GM19395 (cell line): ENCODE data around the gene GPRIN3.
"Not testable (repeated sequence)": the region's sequence is repeated elsewhere in the genome, so short reads cannot be mapped to it uniquely, and the experiment has no call there.

Experiments
- ATAC-seq: cut with Tn5 transposase; IDR thresholded peaks from one replicate; pipeline ENCODE4 v1.9.1; 2021; ENCODE audit warnings: mild to moderate bottlenecking, moderate library complexity; ENCODE audit not compliant: unreplicated experiment

The GPRIN3 gene

DNA sequence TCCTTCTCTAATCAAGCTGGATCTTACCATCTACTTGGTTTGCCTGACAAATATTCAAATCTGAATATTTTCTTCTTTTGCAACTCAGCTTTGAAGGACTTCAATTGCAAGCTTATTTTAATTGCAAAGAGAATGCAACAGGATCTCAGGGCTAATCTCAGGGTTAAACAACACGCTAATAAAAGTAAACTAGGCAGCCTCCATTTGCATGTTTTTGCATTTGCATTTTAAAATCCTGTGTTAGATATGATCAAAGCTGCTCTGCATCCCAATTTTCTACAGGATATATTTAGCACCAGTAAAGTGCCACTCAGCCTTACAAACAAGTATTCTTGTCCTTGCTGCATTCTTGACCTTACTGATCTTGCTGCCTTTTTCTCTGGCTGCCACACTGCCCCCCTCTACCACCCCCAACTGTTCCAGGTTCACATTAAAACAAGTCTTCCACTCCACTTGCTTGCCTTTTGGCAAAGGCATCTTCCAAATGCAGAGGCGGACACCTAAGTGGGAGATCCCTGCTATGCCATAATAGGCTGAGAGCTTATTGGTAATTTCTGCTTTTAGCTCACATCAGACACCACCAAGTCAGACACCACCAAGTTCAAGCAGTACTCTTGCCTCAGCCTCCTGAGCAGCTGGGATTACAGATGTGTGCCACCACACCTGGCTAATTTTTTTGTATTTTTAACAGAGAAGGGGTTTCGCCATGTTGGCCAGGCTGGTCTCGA, 48.1 kb downstream of the GPRIN3 start:
- ATAC-seq: no peak

GRCh38 chr4:89258506-89258905, 49.1 kb downstream of the GPRIN3 start:
- ATAC-seq: no peak

DNA sequence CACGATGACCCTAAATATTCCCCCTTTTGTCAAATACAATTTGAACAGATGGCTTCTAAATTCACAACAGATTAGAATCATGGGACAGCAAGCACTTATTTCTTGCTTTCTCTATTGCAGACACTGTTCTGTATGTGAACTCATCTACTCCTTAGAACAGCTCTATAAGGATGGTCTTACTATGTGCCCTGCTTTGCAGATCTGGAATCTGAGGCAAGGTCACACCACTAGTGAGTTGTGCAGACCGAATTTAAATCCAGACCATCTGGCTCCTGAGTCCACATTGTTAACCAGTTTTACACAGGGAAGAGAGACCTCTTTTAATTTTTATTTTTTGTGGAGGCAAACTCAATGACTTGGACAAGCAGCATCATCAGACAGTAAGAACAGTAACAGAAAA, 50.2 kb downstream of the GPRIN3 start:
- no peak for ATAC-seq

DNA sequence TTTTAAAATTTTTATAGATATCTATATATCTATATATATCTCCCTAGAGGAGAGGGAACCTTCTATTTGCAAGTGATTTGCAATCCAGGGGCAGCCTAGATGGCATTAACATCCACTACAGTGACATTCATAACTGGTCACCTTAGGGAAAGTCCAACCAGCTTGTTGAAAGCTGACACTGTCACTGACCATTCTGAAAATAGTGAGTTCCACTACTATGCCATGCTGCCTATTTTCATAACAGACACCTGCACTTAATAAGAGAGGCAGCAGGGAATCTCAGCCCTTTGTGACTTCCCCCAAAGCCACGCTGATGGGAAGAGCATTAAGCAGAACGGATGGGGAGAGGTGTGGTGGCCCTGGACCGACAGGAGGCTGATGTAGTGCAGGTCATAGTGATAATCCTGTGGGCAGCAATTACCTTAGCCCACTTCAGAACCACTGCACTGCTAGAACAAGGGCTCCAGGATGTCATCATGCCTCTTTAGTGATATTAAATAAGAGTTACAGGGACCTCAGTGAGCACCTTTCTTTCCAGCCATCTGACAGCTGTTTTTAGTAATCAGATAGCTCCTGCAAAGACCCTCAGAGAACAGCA, 51.3 kb downstream of the GPRIN3 start:
- no peak for ATAC-seq

DNA sequence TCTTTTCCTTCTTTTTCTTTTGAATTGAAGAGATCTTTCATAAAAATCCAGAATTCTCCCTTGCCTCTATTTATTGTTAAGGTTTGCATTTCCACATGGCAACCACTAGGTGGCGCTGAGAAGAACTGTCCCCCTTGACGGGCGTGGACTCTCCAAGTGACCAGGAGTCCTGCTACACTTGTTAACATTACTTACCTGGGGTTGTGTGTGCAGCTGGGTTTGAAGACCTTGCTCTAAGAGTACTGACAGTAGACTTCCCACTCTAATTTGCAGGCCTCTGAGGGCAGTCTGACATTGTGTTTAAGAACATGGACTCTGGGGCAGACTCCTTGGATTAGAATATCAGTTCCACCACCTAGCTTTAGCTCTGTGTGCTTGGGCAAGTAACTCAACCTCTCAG, 52.8 kb downstream of the GPRIN3 start:
- no peak for ATAC-seq

DNA sequence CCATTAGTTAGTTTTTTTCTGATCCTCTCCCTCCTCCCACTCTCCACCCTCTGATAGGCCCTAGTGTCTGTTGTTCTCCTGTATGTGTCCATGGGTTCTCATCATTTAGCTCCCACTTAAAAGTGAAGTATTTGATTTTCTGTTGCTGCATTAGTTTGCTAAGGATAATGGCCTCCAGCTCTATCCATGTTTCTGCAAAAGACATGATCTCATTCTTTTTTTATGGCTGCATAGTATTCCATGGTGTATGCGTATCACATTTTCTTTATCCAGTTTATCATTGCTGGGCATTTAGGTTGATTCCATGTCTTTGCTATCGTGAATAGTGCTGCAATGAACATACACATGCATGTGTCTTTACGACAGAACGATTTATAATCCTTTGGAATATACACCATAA, 53.3 kb downstream of the GPRIN3 start:
- ATAC-seq: not testable (repeated sequence)

- ATAC-seq: no peak
Observed at GRCh38 chr4:89253935-89254334, 53.7 kb downstream of the GPRIN3 start.

GRCh38 chr4:89253311-89253710, 54.3 kb downstream of the GPRIN3 start:
- ATAC-seq: no peak

GRCh38 chr4:89251396-89251795, 56.2 kb downstream of the GPRIN3 start:
- no peak for ATAC-seq

DNA sequence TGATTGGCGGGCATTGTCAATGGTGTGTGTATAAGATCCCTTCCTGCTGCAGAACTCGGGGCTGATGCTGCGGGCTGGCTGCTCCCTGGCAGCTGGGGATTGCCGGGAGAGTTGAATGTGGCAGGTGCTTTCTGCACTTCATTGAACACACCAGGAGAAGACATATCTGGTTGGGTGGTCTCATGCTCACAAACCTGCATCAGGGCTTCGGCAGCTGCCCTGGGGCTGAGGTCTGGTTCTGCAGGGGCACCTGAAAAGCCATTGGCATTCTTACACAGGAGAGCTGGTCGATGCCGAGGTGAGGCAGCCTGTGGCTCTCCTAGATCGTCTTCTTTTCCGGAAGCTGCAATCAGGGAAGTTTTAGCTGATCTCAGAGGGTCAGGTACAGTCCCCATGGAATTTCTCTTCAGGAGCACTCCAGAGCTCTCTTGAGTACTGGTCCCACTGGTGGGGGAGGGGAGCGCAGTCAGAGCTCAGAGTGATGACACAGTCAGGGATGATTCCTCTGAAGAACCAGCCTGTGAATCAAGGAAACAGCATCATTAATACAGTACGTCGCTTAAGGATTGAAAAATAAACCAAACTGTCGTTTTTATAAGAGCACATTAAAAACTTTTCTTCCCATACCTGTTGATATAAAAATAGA, 57.8 kb downstream of the GPRIN3 start:
- ATAC-seq: no peak

GRCh38 chr4:89249313-89249712, 58.3 kb downstream of the GPRIN3 start:
- no peak for ATAC-seq

GRCh38 chr4:89248879-89249281, 58.7 kb downstream of the GPRIN3 start:
- ATAC-seq: no peak

- no peak for ATAC-seq
Observed at GRCh38 chr4:89247951-89248350, 59.6 kb downstream of the GPRIN3 start.

DNA sequence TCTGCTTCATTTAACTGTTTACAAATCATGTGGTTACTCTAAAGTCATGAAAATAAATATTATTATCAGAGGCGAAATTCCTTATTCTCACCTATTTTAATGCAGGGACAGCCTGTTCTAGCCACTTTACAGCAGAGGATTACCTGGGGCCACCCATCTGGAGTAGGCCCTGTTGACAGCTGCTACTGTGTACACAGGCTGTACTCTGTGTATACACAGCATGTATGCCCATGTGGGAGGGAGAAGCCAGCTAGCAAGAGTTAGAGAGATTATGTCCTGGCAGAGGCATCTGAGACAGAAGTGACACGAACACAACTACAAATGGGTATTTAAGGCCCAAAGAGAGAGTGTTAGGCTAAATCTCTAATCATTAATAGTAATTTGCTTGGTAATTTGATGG, 62.1 kb downstream of the GPRIN3 start:
- ATAC-seq: no peak

DNA sequence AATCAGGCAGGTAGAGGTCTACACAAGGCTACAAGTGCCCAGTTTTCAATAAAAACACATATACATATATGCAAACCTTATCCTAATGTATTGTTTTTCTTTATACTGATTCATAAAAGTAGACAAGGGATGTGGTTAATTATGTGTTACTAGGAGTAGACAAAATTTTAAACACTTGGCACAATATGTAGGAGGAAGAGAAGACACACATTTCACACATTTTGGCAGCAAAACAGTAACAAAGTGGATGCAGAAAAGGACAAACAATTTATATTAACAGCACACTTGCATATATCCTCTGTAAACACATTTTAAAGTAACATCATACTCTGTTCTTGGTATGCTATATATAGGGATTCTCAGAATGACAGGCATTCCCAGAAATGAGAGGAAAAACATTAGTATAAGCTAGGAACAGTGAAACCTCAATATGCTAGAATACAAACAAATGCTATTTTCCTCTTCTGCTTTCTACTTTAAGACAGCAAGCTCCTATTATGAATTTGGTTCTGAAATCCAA, 63.8 kb downstream of the GPRIN3 start:
- ATAC-seq: no peak

- ATAC-seq: no peak
Observed at GRCh38 chr4:89242864-89243732, 64.5 kb downstream of the GPRIN3 start.

GRCh38 chr4:89242216-89242615, 65.4 kb downstream of the GPRIN3 start:
- ATAC-seq: no peak

DNA sequence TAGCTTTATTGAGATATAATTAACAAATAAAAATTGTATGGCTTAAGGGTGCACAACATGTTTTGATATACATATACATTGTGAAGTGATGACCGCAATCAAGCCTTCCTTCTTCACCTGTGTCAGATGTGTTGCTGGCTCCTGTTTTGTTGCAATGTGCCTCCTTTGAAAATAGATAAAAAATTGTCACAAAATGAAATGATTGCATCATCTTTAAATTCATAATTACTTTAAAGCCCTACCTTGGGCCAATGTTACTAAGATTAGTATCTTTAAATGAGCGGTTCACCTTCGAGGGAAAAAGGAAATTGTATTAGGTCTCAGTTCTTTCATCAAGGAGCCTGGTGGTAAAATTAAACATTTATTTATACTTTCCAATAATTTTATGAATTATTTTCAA, 77.3 kb downstream of the GPRIN3 start:
- ATAC-seq: no peak

GRCh38 chr4:89226665-89227574, 80.7 kb downstream of the GPRIN3 start:
- peak; percentile 93 for ATAC-seq

- no peak for ATAC-seq
Observed at GRCh38 chr4:89222170-89222569, 85.4 kb downstream of the GPRIN3 start.
